ENCODE results near the gene GREB1. TPM values are rescaled to one million over a fixed set of nuclear protein-coding genes. Genes with fewer than 3 reads are reported as not detected.

GREB1 gene
- total and polyA plus RNA-seq, 2 of the 13 experiments (the other 11 are each of a cell fraction or from before 2014, with no cell fraction given): 31.3 to 61.2 TPM

DNA sequence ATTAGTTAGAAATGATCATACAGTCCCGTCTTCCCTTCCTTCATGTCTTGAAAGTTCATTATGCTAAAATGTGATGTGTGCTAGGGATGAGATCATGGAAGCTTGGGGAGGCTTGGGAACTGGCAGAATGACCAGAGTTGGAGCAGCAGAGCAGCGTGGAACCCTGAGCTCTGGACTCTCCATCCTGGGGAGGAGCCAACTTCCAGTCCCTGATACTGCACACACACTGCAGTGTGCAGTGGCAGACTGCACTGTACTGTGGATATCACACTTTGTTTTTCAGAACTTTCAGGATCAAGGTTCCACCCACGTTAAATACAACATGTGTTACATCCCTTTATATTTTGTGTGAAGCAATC, 27.3 kb upstream of the GREB1 start (continued):
- TF ChIP-seq, protein P1, sequence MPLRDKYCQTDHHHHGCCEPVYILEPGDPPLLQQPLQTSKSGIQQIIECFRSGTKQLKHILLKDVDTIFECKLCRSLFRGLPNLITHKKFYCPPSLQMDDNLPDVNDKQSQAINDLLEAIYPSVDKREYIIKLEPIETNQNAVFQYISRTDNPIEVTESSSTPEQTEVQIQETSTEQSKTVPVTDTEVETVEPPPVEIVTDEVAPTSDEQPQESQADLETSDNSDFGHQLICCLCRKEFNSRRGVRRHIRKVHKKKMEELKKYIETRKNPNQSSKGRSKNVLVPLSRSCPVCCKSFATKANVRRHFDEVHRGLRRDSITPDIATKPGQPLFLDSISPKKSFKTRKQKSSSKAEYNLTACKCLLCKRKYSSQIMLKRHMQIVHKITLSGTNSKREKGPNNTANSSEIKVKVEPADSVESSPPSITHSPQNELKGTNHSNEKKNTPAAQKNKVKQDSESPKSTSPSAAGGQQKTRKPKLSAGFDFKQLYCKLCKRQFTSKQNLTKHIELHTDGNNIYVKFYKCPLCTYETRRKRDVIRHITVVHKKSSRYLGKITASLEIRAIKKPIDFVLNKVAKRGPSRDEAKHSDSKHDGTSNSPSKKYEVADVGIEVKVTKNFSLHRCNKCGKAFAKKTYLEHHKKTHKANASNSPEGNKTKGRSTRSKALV (CRISPR knock-in tag; IDR thresholded peaks at IDR 0.05): peak; percentile 20; the same call in 1 of the 2 replicates
- TF ChIP-seq ZFP41 (CRISPR knock-in tag; IDR thresholded peaks at IDR 0.05; ENCODE audit: borderline replicate concordance): no peak
- TF ChIP-seq ZNF292 (CRISPR knock-in tag; IDR thresholded peaks at IDR 0.05; ENCODE audit: borderline replicate concordance, low read depth): peak; percentile 88; the same call in 1 of the 2 replicates
- TF ChIP-seq SRF (IDR thresholded peaks at IDR 0.05; ENCODE audit: low read depth, low read length): no peak
- no peak for TF ChIP-seq SIN3B (IDR thresholded peaks at IDR 0.05; ENCODE audit: low read length)
- TF ChIP-seq KDM6A (CRISPR knock-in tag; IDR thresholded peaks at IDR 0.05; ENCODE audit: low read depth): no peak
- TF ChIP-seq, protein P2, sequence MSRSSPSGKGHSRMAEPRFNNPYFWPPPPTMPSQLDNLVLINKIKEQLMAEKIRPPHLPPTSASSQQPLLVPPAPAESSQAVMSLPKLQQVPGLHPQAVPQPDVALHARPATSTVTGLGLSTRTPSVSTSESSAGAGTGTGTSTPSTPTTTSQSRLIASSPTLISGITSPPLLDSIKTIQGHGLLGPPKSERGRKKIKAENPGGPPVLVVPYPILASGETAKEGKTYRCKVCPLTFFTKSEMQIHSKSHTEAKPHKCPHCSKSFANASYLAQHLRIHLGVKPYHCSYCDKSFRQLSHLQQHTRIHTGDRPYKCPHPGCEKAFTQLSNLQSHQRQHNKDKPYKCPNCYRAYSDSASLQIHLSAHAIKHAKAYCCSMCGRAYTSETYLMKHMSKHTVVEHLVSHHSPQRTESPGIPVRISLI (CRISPR knock-in tag; IDR thresholded peaks at IDR 0.05; ENCODE audit: borderline replicate concordance): no peak; the same call in 1 of the 2 replicates
- TF ChIP-seq REL (CRISPR knock-in tag; conservative IDR thresholded peaks at IDR 0.05): no peak
- peak; percentile 23; the same call in 1 of the 2 replicates for TF ChIP-seq ZNF670 (CRISPR knock-in tag; IDR thresholded peaks at IDR 0.05; ENCODE audit: borderline replicate concordance)
- TF ChIP-seq, protein P3, sequence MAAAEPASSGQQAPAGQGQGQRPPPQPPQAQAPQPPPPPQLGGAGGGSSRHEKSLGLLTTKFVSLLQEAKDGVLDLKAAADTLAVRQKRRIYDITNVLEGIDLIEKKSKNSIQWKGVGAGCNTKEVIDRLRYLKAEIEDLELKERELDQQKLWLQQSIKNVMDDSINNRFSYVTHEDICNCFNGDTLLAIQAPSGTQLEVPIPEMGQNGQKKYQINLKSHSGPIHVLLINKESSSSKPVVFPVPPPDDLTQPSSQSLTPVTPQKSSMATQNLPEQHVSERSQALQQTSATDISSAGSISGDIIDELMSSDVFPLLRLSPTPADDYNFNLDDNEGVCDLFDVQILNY (CRISPR knock-in tag; conservative IDR thresholded peaks at IDR 0.05): no peak
- TF ChIP-seq, protein P4, sequence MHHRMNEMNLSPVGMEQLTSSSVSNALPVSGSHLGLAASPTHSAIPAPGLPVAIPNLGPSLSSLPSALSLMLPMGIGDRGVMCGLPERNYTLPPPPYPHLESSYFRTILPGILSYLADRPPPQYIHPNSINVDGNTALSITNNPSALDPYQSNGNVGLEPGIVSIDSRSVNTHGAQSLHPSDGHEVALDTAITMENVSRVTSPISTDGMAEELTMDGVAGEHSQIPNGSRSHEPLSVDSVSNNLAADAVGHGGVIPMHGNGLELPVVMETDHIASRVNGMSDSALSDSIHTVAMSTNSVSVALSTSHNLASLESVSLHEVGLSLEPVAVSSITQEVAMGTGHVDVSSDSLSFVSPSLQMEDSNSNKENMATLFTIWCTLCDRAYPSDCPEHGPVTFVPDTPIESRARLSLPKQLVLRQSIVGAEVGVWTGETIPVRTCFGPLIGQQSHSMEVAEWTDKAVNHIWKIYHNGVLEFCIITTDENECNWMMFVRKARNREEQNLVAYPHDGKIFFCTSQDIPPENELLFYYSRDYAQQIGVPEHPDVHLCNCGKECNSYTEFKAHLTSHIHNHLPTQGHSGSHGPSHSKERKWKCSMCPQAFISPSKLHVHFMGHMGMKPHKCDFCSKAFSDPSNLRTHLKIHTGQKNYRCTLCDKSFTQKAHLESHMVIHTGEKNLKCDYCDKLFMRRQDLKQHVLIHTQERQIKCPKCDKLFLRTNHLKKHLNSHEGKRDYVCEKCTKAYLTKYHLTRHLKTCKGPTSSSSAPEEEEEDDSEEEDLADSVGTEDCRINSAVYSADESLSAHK (CRISPR knock-in tag; IDR thresholded peaks at IDR 0.05; ENCODE audit: borderline replicate concordance): no peak
- TF ChIP-seq POLR2G (IDR thresholded peaks at IDR 0.05; ENCODE audit: low read depth, low read length): peak; percentile 60
- TF ChIP-seq CHCHD3 (CRISPR knock-in tag; IDR thresholded peaks at IDR 0.05): no peak
- TF ChIP-seq, protein P5, sequence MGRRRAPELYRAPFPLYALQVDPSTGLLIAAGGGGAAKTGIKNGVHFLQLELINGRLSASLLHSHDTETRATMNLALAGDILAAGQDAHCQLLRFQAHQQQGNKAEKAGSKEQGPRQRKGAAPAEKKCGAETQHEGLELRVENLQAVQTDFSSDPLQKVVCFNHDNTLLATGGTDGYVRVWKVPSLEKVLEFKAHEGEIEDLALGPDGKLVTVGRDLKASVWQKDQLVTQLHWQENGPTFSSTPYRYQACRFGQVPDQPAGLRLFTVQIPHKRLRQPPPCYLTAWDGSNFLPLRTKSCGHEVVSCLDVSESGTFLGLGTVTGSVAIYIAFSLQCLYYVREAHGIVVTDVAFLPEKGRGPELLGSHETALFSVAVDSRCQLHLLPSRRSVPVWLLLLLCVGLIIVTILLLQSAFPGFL (CRISPR knock-in tag; IDR thresholded peaks at IDR 0.05): no peak
- TF ChIP-seq SMARCC2 (IDR thresholded peaks at IDR 0.05): no peak
- TF ChIP-seq PTBP1 (IDR thresholded peaks at IDR 0.05; ENCODE audit: low read depth, low read length, poor library complexity, severe bottlenecking): no peak
- TF ChIP-seq, protein P6, sequence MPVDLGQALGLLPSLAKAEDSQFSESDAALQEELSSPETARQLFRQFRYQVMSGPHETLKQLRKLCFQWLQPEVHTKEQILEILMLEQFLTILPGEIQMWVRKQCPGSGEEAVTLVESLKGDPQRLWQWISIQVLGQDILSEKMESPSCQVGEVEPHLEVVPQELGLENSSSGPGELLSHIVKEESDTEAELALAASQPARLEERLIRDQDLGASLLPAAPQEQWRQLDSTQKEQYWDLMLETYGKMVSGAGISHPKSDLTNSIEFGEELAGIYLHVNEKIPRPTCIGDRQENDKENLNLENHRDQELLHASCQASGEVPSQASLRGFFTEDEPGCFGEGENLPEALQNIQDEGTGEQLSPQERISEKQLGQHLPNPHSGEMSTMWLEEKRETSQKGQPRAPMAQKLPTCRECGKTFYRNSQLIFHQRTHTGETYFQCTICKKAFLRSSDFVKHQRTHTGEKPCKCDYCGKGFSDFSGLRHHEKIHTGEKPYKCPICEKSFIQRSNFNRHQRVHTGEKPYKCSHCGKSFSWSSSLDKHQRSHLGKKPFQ (CRISPR knock-in tag; IDR thresholded peaks at IDR 0.05; ENCODE audit: insufficient replicate concordance): peak; percentile 66

All from HepG2 (cell line).